Measurements from ENCODE around the gene KRTAP10-4. TPM values are rescaled to one million over a fixed set of nuclear protein-coding genes. Genes with fewer than 3 reads are reported as not detected.
"Not testable (repeated sequence)": the region's sequence is repeated elsewhere in the genome, so short reads cannot be mapped to it uniquely, and the experiment has no call there.

KRTAP10-4 gene
- total RNA-seq, 4 donors from 2014 or later, result not detected

GRCh38 chr21:44557491-44558328 is 15.8 kb upstream of the KRTAP10-4 start:
- TF ChIP-seq POLR2AphosphoS5 (IDR thresholded peaks at IDR 0.05), result no peak
- no peak for TF ChIP-seq EP300 (IDR thresholded peaks at IDR 0.05; ENCODE audit: low read depth)
- TF ChIP-seq CTCF (IDR thresholded peaks at IDR 0.05), result no peak
- TF ChIP-seq POLR2A (IDR thresholded peaks at IDR 0.05), result no peak
- peaks cover 23% of the 10 kb centered on the region for H3K27me3 ChIP-seq
- DNase-seq, result no peak
- H3K4me3 ChIP-seq, result no peak overlapping the region
- H3K36me3 ChIP-seq, result no peaks in the 10 kb centered on the region
- no peak overlapping the region for H3K27ac ChIP-seq
- intact Hi-C loops (cut with DNase I; ENCODE audit: low total_unique reads), result no loop called here
- WGBS, 2 donors (ENCODE audit: low coverage in 1 of 2), result 39 to 68% methylated on average over 5 to 30 of the region's 30 CpGs
- in situ Hi-C loops (cut with MboI; ENCODE audit: low pct_ligation_motif_present in 1 of 4, low pct_unique_long_range_greater_than_20kb in 1 of 4, low sequenced_read_pairs in 3 of 4), result no loop called here
- H3K4me1 ChIP-seq, result no peaks in the 10 kb centered on the region
- no peaks in the 10 kb centered on the region for H3K9me3 ChIP-seq

GRCh38 chr21:44558329-44558675 is 15.2 kb upstream of the KRTAP10-4 start:
- in situ Hi-C loops (cut with MboI; ENCODE audit: low pct_ligation_motif_present in 1 of 4, low pct_unique_long_range_greater_than_20kb in 1 of 4, low sequenced_read_pairs in 3 of 4); H3K36me3 ChIP-seq; H3K4me3 ChIP-seq; H3K4me1 ChIP-seq; H3K9me3 ChIP-seq; H3K27ac ChIP-seq; DNase-seq; intact Hi-C loops (cut with DNase I; ENCODE audit: low total_unique reads): not testable (repeated sequence)
- H3K27me3 ChIP-seq, result peaks cover 23% of the 10 kb centered on the region
- WGBS, 2 donors (ENCODE audit: low coverage in 1 of 2), result 75% methylated on average over 6 of the region's 10 CpGs; no CpG with 5 or more reads in 1 of the 2 donors

DNA sequence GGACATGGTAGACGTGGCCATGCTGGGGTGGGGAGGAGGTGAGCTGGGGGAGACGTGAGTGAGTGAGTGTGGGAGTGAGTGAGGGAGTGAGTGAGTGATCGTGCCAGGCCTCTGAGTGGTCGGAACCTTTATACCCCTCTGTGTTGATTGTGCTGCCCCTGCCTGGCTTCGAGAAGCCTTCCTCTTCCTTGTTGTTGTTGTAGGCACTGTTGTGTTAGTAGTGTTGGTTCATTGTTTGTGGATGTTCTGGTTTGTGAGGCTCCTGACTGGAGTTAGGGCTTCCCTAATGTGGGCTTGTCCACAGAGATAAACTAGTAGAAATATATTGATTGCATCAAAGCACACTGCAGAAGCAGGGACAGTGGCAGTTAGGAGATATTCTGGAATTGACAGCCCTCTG is 14.8 kb upstream of the KRTAP10-4 start, which contains the start of gene KRTAP10-3:
TSS of gene KRTAP10-3 (minus strand) at position 101 of the 400 bp plus-strand sequence. CDS start at position 21, 80 bp downstream.
- intact Hi-C loops (cut with DNase I; ENCODE audit: low total_unique reads), result no loop called here

DNA sequence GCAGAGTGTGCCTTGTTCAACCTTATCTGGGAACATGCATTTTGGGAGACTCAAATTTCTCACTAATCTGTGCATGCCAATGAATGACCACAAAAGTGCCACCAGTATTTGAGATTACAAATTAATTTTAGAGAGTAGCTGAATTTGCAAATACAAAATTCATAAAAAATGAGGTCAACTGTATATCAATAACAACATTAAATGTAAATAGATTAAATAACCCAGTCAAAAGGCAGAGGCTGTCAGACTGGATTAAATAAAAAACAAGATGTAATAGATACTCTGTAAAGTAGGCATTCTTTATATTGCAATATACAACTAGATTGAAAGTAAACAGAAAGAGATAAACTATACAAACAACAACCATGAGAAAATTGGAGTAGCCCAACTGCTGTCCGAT is 9.4 kb upstream of the KRTAP10-4 start:
- Histone ChIP-seq H3K9me3 (no peaks in the 10 kb centered on the region), H3K4me1 (no peaks in the 10 kb centered on the region), H3K36me3 (no peaks in the 10 kb centered on the region), H3K4me3 (no peak overlapping the region), H3K27ac (no peak overlapping the region), H3K27me3 (peaks cover 6% of the 10 kb centered on the region)
- TF ChIP-seq EP300 (IDR thresholded peaks at IDR 0.05; ENCODE audit: low read depth) (no peak), POLR2A (IDR thresholded peaks at IDR 0.05) (no peak), POLR2AphosphoS5 (IDR thresholded peaks at IDR 0.05) (no peak), CTCF (IDR thresholded peaks at IDR 0.05) (no peak)
- no peak for DNase-seq
- intact Hi-C loops (cut with DNase I; ENCODE audit: low total_unique reads) (no loop called here), in situ Hi-C loops (cut with MboI; ENCODE audit: low pct_ligation_motif_present in 1 of 4, low pct_unique_long_range_greater_than_20kb in 1 of 4, low sequenced_read_pairs in 3 of 4) (no loop called here)
- 75 to 91% methylated on average over 1 of the region's 1 CpG for WGBS, 2 donors (ENCODE audit: low coverage in 1 of 2)

More for the DNA sequence above, 14.8 kb upstream of the KRTAP10-4 start, which contains the start of gene KRTAP10-3:
- in situ Hi-C loops (cut with MboI; ENCODE audit: low pct_ligation_motif_present in 1 of 4, low pct_unique_long_range_greater_than_20kb in 1 of 4, low sequenced_read_pairs in 3 of 4), result no loop called here
- H3K27ac ChIP-seq, result no peak within 1 kb of the TSS
- no peaks in the 10 kb centered on the region for H3K9me3 ChIP-seq
- DNase-seq, result no peak
- no peak for TF ChIP-seq CTCF (IDR thresholded peaks at IDR 0.05)
- TF ChIP-seq POLR2AphosphoS5 (IDR thresholded peaks at IDR 0.05), result no peak
- TF ChIP-seq POLR2A (IDR thresholded peaks at IDR 0.05), result no peak
- no peak for TF ChIP-seq EP300 (IDR thresholded peaks at IDR 0.05; ENCODE audit: low read depth)
- H3K36me3 ChIP-seq, result no peaks in the 10 kb centered on the region
- no peaks in the 10 kb centered on the region for H3K4me1 ChIP-seq
- WGBS, 2 donors (ENCODE audit: low coverage in 1 of 2), result 66% methylated on average over 5 of the region's 5 CpGs; no CpG with 5 or more reads in 1 of the 2 donors
- H3K4me3 ChIP-seq, result no peak within 1 kb of the TSS
- H3K27me3 ChIP-seq, result peaks cover 25% of the 10 kb centered on the region

All from transverse colon (tissue), 4 donors.